Measurements from ENCODE around the gene TMEM132D. TPM values are rescaled to one million over a fixed set of nuclear protein-coding genes. Genes with fewer than 3 reads are reported as not detected.

Gene TMEM132D
- total RNA-seq, 1 donor from 2014 or later = 0.18 TPM

DNA sequence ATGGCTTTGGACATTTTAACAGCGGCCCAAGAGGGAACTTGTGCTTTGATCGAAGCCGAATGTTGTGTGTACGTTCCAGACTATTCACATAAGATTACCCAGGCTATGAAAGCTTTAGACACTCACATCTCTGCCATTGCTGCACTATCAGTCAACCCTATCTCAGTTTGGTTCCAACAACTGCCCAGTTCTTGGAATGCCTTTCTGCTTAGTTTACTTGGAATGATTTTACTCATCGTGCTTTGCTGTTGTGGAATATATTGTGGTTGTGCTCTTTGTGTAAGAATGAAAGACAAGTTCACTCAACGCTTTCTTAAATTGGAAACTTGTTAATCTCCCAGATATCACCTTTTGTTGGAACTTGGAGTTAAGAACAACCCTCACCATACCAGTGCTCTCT lies 552.3 kb downstream of the TMEM132D start:
- intact Hi-C loops (cut with DNase I) = loop anchor here (10.0 kb wide), 1 partner anchor 987 kb away; no protein-coding TSS in a partner anchor
- ATAC-seq = no peak
- DNase-seq (ENCODE audit: low spot score) = no peak

DNA sequence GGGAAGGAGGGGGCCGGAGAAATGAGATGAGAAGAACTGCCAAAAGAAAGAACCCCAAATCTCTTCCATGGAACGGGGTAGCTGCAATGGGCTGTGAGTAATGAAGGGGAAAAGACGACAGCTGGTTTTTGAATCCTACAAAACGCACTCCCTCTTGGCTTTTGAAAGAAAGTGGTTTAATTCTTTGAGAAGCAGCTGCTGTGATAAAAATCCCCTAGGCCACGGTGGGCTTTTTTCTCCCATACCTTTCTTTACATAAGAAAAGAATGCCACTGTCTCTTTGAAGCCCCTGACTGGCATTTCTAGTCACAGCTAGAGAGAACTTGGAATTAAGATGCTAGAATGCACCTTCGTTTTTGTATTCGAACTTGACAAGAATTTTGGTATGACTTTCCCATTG lies 564.5 kb downstream of the TMEM132D start:
- intact Hi-C loops (cut with DNase I) = no loop called here
- ATAC-seq = no peak

DNA sequence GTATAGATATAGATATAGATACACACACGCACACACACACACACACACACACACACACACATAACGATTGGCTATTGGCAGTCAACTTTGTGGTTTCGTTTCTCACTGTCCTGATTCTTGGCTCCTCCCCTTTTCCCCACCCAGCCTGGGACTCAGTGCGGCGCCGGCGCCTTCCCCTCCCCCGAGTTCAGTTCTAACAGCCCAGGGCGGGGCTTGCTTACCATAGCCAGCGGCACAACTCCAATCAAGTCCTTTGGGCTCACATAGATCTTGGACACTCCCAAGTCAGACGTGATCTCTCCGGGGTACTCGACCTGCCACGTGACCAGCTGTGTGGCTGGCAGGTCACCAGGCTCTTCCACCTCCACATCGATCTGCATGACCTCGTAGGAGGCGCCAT lies 566.4 kb downstream of the TMEM132D start:
- intact Hi-C loops (cut with DNase I) = no loop called here
- ATAC-seq (no peak), DNase-seq (ENCODE audit: low spot score) (no peak)

More for the DNA sequence above, 564.5 kb downstream of the TMEM132D start:
- no peak for DNase-seq (ENCODE audit: low spot score)

DNA sequence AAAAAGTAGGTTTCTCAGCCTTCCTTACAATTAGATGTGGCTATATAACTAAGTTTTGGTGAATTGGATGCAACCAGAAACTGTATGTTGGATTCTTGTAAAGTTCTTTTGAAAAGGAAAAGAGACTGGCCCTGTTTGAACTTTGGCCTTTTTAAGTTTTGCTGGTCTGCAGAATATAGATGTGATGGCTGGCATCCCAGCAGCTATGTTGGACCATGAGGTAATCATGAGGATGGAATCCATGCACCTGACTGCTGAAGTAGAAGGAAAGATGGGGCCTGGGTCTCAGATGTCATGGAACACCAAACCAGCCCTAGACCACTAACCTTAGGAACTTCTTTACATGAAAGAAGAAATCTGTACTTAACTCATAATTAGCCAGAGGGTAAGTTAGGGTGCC lies 568.1 kb downstream of the TMEM132D start:
- DNase-seq (ENCODE audit: low spot score) = no peak
- intact Hi-C loops (cut with DNase I) = no loop called here
- no peak for ATAC-seq

DNA sequence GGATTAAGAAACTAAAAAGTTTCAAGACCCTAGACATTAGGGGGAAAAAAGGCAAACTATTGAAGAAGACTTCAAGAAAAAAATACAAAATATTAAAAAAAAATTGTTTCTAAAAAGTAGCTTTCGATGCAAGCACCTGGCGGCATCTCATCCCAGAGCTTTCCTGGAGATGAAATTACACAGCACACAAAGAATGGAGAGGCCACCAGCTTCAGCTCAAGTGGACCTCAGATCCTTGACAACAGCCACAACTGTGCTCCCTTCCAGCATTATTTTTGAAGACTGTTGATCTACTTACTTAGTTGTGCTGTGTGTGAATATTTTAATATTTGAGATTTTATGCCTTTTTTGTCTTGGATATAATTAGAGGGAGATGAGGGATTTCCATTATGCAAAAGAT lies 571.5 kb downstream of the TMEM132D start:
- intact Hi-C loops (cut with DNase I) = no loop called here
- ATAC-seq (no peak), DNase-seq (ENCODE audit: low spot score) (no peak)

DNA sequence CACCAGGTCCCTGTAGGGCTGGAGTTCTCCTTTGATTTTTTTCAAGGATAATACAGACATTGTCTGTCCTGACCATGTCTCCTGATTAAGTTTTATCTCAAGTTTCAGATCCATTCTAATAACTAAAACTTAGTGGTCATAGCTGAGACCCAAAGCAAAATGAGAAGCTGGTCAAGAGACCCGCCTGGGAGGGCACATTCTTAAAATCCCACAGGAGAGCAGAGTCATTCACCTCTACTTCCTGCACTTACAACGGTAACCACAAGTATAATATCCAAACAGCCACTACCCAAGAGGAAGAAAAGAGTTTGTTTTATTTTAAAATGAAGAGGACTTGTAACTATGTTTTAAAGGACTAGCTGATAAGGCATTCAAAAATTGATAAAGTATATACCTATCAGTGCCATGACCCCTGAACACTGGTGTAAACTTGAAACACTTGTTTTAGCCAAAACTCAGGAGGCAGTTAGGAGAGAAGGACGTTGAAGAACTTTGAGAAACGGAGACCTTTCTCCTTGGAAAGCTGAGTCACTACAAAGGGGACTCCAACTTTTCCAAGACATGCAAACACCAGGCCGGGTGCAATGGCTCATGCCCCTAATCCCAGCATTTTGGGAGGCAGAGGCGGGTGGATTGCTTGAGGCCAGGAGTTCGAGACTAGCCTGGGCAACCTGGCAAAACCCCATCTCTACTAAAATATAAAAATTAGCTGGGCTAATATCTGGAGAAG lies 572.3 kb downstream of the TMEM132D start:
- DNase-seq (ENCODE audit: low spot score) (no peak), ATAC-seq (no peak)
- intact Hi-C loops (cut with DNase I) = no loop called here

DNA sequence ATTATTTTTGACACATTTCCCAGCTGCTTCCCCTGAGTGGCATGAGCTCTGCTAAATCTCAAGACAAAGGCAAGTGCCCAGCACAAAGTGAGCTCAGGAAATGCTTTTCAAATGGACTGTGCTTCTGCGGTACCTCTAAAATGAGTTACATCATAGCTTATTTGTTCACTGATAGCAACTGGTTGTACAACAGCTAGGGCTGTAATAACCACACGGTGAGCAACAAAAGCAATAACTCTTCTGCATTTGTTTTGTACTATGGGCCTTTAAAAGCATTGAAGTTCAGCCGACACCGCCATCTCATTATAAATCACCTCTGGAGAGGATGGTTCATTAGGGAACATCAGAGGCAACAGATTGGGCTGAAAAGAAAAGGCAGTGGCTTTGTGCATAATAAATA lies 575.6 kb downstream of the TMEM132D start:
- intact Hi-C loops (cut with DNase I) = no loop called here
- no peak for DNase-seq (ENCODE audit: low spot score)
- no peak for ATAC-seq

DNA sequence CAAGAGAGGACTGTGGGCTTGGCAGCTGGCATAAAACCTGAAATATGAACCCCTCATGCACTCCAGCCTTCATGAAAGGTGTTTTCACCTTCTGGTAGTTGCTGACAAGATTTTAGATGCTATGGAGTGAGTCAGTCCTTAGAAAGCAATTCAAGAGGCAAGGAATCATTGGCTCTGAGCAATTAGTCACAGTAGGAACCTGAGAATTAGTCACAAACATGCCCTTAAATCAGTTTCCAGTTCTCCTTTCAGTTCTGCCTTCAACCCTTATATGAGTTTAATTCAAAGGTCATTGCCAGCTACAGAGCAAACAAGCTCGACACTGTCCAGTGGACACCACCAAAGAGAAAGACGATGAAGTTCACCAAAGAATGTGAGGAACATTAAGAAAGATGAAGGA lies 578.3 kb downstream of the TMEM132D start:
- intact Hi-C loops (cut with DNase I) = no loop called here
- ATAC-seq = no peak

DNA sequence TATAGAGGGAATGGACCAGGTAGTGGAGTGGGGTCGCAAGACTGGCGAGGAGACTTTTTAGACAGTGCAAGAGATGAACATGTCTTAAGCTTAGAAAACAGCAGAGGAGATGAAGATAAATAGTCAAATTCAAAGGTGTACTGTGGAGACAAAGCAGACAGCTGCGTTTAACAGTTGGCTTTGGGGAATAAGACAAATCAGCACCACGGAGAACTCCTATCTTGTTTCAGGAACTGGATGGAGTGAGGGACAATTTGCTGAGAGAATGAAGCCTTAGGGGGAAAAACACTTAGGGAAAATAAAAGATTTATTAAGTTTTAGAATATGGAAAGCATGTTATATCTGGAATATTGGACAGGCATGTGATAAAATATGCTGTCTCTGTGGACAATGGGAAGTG lies 591.8 kb downstream of the TMEM132D start:
- DNase-seq (ENCODE audit: low spot score) (no peak), ATAC-seq (no peak)
- intact Hi-C loops (cut with DNase I) = no loop called here

More for the DNA sequence above, 578.3 kb downstream of the TMEM132D start:
- DNase-seq (ENCODE audit: low spot score) = no peak

DNA sequence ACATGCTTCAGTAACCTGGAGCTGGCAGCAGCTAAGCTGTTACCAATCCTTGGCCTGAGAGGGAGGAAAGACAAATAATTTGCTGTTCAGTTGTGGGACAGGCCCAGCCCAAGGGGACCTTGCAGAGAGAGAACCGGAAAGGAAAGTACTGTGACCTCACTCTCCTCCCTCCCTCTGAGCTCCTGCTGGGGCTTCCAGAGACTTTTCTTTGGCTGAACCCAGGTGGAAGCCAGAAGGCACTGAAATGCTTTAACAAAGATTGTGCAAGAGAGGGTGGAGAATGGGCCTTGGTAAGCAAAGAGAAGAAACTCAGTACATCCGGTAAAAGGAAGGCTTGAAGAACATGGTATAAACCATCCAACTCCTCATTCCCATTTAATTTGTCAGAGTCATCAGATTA lies 593.5 kb downstream of the TMEM132D start:
- DNase-seq (ENCODE audit: low spot score) (no peak), ATAC-seq (peak; percentile 38)
- intact Hi-C loops (cut with DNase I) = no loop called here

DNA sequence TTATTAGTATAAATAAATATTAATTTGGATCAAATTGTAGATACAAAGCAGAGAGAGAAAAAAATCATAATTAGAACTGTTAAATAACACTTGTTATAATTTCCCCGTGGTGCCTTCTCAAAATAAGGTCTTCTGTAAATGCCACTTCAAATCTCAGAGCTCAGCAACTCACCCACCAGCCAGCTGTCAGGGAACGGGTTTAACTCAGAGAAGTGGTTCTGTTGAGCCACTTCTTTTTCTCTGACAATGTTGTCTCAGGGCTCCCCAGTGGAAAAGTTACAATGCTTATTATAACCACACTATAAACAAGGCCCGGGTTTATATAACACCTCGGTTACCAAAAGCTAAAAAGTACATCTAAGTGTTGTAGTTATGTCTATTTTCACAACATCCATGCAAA lies 598.0 kb downstream of the TMEM132D start:
- DNase-seq (ENCODE audit: low spot score) (no peak), ATAC-seq (no peak)
- intact Hi-C loops (cut with DNase I) = no loop called here

DNA sequence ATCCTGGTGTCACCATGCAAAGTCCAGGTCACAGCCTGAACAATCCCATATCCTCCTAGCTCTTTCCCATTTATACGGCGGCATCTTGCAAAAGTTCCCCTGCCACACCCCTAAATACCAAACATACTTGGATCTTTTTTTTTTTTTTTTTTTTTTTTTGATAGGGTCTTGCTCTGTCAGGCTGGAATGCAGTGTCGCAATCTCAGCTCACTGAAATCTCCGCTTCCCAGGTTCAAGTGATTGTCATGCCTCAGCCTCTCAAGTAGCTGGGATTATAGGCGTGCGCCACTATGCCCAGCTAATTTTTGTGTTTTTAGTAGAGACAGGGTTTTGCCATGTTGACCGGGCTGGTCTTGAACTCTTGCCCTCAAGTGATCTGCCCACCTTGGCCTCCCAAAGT lies 599.3 kb downstream of the TMEM132D start:
- DNase-seq (ENCODE audit: low spot score) (no peak), ATAC-seq (no peak)
- intact Hi-C loops (cut with DNase I) = no loop called here

DNA sequence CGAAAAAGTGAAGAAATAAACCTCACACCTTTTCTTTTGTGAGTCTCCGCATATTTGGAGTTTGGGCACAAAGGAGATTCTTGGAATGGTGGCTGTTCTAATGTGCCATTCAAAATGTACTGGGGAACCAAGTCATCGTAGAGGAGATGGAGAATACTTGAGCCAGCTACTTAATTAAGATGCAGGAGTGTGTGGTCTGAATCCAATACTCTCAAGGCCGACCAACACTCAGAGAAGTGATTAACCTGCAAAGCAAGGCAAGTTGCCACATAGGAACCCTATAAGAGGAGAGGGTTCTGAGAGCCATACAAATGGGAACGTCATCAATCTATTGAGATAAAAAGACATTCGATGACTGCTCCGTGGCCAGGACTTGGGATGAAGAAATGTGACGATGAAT lies 603.8 kb downstream of the TMEM132D start:
- no peak for ATAC-seq
- DNase-seq (ENCODE audit: low spot score) = no peak
- intact Hi-C loops (cut with DNase I) = no loop called here

DNA sequence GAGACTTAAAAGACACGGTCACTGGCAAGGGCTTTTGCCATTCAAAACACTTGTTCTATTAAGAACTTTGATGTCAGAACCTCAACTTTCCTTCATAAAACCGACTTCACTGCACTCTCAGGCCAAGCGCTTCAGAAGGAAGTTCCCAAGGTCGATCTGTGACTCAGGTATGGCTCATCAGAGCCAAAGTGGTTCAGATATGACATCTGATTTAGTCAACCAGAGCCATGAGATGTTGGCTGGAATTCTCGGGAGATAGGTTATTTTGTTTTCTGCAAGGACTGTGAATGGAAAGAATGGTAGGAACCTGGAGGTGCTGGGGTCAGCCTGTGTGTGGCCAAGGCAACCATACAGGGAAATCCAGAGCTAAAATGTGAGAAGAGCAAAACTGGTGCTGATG lies 604.9 kb downstream of the TMEM132D start:
- DNase-seq (ENCODE audit: low spot score) = no peak
- ATAC-seq = no peak
- intact Hi-C loops (cut with DNase I) = no loop called here

DNA sequence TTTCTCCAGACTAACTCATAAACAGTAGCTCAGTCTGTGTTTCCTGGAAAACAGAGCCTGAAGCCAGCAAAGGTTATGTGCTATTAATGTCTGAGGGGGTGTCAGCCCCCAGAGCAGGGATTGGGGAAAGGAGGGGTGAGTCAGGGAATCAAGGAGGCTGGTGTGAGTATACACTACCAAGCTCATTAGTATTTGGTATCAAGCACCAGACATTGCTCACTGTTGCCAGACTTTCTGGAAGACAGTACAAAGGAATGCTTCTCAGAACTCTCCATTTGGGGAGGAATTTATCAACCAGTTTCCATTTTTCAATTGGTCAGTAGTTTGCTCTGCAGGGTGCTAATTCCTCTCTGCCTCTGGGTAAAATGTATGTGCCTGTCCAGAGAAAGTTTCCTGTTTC lies 607.2 kb downstream of the TMEM132D start:
- ATAC-seq = no peak
- no peak for DNase-seq (ENCODE audit: low spot score)
- intact Hi-C loops (cut with DNase I) = no loop called here

DNA sequence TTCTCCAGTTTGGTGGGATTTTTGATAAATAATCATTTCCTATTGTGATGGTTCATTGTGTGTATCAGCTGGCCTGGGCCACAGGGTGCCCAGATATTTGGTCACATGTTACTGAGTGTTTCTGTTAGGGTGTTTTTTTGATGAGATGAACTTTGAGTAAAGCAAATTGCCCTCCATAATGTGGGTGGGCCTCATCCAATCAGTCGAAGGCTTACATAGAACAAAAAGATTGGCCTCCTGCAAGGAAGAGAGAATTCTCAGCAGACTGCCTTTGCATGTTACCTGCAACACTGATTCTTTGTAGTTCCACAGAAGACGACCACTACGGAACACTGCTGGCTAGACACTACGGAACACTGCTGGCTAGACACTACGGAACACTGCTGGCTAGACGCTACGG lies 609.0 kb downstream of the TMEM132D start:
- no peak for DNase-seq (ENCODE audit: low spot score)
- intact Hi-C loops (cut with DNase I) = no loop called here
- no peak for ATAC-seq

DNA sequence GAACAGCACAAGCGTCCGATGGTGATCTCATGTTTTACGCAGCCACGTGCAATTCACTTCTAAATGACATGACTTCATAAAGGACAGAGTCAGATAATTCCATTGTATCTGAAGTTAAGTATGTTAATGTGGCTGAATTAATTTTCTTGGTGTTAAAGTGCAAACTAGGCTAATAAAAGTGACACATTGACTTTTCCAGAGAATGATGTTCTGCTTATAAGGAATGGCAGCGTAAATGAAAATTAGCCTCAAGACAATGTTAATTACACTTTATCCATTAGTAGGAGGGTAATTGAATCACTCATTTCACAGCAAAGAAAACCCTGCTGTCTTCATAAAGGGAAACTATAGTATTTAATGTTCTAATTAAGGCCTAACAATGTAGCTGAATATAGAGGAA lies 624.1 kb downstream of the TMEM132D start:
- intact Hi-C loops (cut with DNase I) = no loop called here
- ATAC-seq (no peak), DNase-seq (ENCODE audit: low spot score) (no peak)

DNA sequence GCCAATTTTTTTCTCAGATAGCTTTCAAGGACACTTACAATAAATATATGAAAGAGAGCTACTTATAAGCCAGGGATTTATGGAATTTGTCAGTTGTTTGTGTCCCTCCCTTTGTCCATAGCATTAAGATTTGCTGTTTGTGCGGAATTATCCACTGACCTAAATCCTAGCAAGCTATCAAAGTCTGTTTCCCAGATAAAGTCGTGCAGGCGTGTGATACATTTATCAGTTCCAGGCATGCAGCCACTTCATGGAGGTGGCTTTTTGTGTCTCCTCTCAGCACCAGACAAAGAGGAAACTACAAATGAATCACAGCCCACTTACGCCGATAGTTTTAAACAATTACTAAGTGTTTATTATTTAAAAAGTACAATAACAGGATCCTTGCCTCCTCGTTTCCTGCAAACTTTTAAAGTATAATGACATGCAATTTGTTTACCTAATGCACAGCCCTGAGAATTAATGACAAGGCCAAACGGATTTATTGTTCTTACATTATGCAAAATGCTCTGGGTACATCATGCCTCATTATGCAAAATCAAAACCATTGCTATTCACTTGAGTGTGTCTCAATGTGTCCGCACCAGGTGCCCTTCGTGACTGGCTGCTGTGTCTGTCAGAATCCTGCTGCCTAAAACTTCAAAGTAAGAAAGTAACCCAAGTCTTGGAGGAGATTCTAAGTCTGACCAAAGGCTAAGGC lies 627.3 kb downstream of the TMEM132D start:
- intact Hi-C loops (cut with DNase I) = no loop called here
- no peak for ATAC-seq

DNA sequence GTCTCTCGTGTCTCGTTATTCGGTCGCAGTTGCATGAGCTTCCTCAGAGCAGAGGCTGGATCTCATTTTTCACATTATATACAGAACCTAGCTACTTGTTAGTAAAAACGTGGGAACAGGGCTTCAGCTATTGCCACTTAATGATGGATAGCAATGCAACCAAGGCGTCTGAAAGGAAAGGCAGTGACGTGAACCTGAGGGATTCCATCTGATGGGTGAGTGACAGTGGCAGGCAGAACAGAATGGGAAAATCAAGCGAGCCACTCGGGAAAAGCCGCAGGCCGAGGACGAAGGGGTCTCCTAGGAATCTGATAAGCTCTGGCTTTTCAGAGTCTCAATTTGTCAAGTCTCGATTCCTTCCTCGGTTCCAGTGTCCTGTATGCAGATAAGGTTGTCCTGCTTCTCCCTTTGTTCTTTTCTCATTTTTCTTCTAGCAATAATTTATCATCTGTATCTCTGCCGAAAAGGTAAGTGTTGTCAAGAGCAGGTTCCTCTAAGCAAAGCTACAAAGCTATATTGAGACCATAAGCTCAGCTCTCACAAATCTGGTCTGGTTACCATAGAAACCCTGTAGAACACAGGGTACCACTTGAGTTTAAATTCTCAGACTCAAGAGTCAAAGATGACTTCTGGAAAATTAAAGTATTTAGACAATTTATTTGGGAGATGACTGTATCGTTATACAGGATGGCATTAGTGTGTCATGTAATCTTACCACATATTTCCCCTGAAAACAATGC lies 633.9 kb downstream of the TMEM132D start:
- intact Hi-C loops (cut with DNase I) = no loop called here
- DNase-seq (ENCODE audit: low spot score) (no peak), ATAC-seq (no peak)

More for the DNA sequence above, 627.3 kb downstream of the TMEM132D start:
- no peak for DNase-seq (ENCODE audit: low spot score)

DNA sequence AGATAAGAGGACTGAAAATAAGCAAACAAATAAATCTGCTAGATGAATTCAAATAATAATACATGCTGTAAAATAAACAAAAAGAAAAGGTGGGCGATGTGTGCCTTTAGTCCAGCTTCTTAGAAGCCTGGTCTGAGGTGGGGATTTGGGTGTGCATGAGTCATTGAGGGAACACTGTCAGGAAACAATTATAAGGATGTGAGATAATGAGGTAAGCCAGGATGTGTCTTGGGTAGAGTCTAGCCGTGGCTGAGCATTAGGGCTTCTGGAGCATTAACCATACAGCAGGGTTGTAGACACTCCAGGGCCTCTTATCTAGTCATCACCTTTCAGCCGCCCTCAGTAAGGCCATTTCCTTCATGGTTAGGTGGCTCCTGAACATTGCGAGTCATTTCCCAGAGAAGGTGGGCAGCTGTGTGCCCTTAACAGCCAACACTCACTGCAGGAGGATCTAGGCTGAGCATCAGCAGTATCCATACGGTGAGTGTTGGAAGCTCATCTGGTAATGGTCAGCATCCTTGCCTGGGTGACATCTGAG lies 645.0 kb downstream of the TMEM132D start:
- no peak for ATAC-seq
- intact Hi-C loops (cut with DNase I) = no loop called here
- no peak for DNase-seq (ENCODE audit: low spot score)

All from sciatic nerve (tissue), 2 donors.